NCI-H82 treated with DMSO at 0.1 percent for 48 hours (cell line): Measurements from ENCODE around the gene CMIP.
"Not testable (repeated sequence)": the region's sequence is repeated elsewhere in the genome, so short reads cannot be mapped to it uniquely, and the experiment has no call there.

Source experiments
- DNase-seq: peaks from one replicate; lab custom pipeline; 2025; ENCODE audit not compliant: unreplicated experiment; lab: John Stamatoyannopoulos, UW

The CMIP gene

GRCh38 chr16:81734632-81735434 lies 290.2 kb downstream of the CMIP start:
- DNase-seq, result no peak

- DNase-seq, result no peak
Measured at GRCh38 chr16:81737885-81738536, 293.4 kb downstream of the CMIP start.

GRCh38 chr16:81738783-81739496 lies 294.3 kb downstream of the CMIP start:
- no peak for DNase-seq

- no peak for DNase-seq
Measured at GRCh38 chr16:81739503-81739902, 294.9 kb downstream of the CMIP start.

GRCh38 chr16:81740169-81740568 lies 295.6 kb downstream of the CMIP start:
- no peak for DNase-seq

GRCh38 chr16:81741430-81741770 lies 296.8 kb downstream of the CMIP start:
- DNase-seq, result not testable (repeated sequence)

GRCh38 chr16:81744385-81744784 lies 299.8 kb downstream of the CMIP start:
- no peak for DNase-seq

- DNase-seq, result no peak
Measured at GRCh38 chr16:81744911-81745310, 300.3 kb downstream of the CMIP start.

- DNase-seq, result no peak
Measured at GRCh38 chr16:81745704-81746558, 301.3 kb downstream of the CMIP start.

- DNase-seq, result no peak
Measured at GRCh38 chr16:81746566-81746965, 302.0 kb downstream of the CMIP start.

- DNase-seq, result no peak
Measured at GRCh38 chr16:81748476-81749198, 304.0 kb downstream of the CMIP start.

GRCh38 chr16:81752225-81752875 lies 307.7 kb downstream of the CMIP start:
- no peak for DNase-seq

GRCh38 chr16:81752876-81753227 lies 308.2 kb downstream of the CMIP start:
- DNase-seq, result no peak

- DNase-seq, result no peak
Measured at GRCh38 chr16:81754858-81755257, 310.2 kb downstream of the CMIP start.

- no peak for DNase-seq
Measured at GRCh38 chr16:81755915-81756614, 311.5 kb downstream of the CMIP start.

GRCh38 chr16:81756615-81757356 lies 312.2 kb downstream of the CMIP start:
- no peak for DNase-seq

GRCh38 chr16:81758376-81758775 lies 313.8 kb downstream of the CMIP start:
- DNase-seq, result no peak
